ENCODE results near the gene KRTAP10-7.

Gene KRTAP10-7

GRCh38 chr21:44630440-44630839 is 30.0 kb downstream of the KRTAP10-7 start:
- Histone ChIP-seq H3K79me2 (ENCODE audit: insufficient read depth, low read length) (no peaks in the 10 kb centered on the region), H2AFZ (ENCODE audit: low read length) (no peak overlapping the region), H3K4me1 (ENCODE audit: insufficient read depth, low read length, poor library complexity, severe bottlenecking) (no peaks in the 10 kb centered on the region), H3K9ac (ENCODE audit: low read depth, low read length, poor library complexity, severe bottlenecking) (no peak overlapping the region), H3F3A (ENCODE audit: low read depth) (no peaks in the 10 kb centered on the region), H3K36me3 (ENCODE audit: insufficient read depth, low read length) (no peaks in the 10 kb centered on the region), H3K4me3 (ENCODE audit: low read length, poor library complexity, severe bottlenecking) (no peak overlapping the region), H3K9me2 (replicated peaks; ENCODE audit: low read depth, low read length) (no peaks in the 10 kb centered on the region), H3K27me3 (ENCODE audit: insufficient read depth, low read length, poor library complexity, severe bottlenecking) (no peaks in the 10 kb centered on the region), H3K9me3 (ENCODE audit: insufficient read depth, low read depth, low read length) (peaks cover 14% of the 10 kb centered on the region; the same call in 1 of the 2 replicates), H3K4me2 (ENCODE audit: low read depth, low read length, poor library complexity, severe bottlenecking) (no peak overlapping the region), H4K20me1 (ENCODE audit: insufficient read depth, low read length, poor library complexity, severe bottlenecking) (no peaks in the 10 kb centered on the region)
- TF ChIP-seq CTCF (conservative IDR thresholded peaks at IDR 0.05; ENCODE audit: low read length) (no peak), EZH2phosphoT487 (IDR thresholded peaks at IDR 0.05; ENCODE audit: borderline replicate concordance) (no peak)

- Histone ChIP-seq H3K9ac (ENCODE audit: low read depth, low read length, poor library complexity, severe bottlenecking) (no peak overlapping the region), H3F3A (ENCODE audit: low read depth) (no peaks in the 10 kb centered on the region), H3K79me2 (ENCODE audit: insufficient read depth, low read length) (no peaks in the 10 kb centered on the region), H3K9me2 (replicated peaks; ENCODE audit: low read depth, low read length) (no peaks in the 10 kb centered on the region), H4K20me1 (ENCODE audit: insufficient read depth, low read length, poor library complexity, severe bottlenecking) (no peaks in the 10 kb centered on the region), H3K4me3 (ENCODE audit: low read length, poor library complexity, severe bottlenecking) (no peak overlapping the region), H3K9me3 (ENCODE audit: insufficient read depth, low read depth, low read length) (peaks cover 14% of the 10 kb centered on the region; the same call in 1 of the 2 replicates), H3K4me2 (ENCODE audit: low read depth, low read length, poor library complexity, severe bottlenecking) (no peak overlapping the region), H3K27me3 (ENCODE audit: insufficient read depth, low read length, poor library complexity, severe bottlenecking) (no peaks in the 10 kb centered on the region), H3K4me1 (ENCODE audit: insufficient read depth, low read length, poor library complexity, severe bottlenecking) (no peaks in the 10 kb centered on the region), H3K36me3 (ENCODE audit: insufficient read depth, low read length) (no peaks in the 10 kb centered on the region), H2AFZ (ENCODE audit: low read length) (no peak overlapping the region)
- no peak for TF ChIP-seq CTCF (conservative IDR thresholded peaks at IDR 0.05; ENCODE audit: low read length)
- TF ChIP-seq EZH2phosphoT487 (IDR thresholded peaks at IDR 0.05; ENCODE audit: borderline replicate concordance): no peak
Observed at GRCh38 chr21:44632067-44632466, 31.7 kb downstream of the KRTAP10-7 start.

DNA sequence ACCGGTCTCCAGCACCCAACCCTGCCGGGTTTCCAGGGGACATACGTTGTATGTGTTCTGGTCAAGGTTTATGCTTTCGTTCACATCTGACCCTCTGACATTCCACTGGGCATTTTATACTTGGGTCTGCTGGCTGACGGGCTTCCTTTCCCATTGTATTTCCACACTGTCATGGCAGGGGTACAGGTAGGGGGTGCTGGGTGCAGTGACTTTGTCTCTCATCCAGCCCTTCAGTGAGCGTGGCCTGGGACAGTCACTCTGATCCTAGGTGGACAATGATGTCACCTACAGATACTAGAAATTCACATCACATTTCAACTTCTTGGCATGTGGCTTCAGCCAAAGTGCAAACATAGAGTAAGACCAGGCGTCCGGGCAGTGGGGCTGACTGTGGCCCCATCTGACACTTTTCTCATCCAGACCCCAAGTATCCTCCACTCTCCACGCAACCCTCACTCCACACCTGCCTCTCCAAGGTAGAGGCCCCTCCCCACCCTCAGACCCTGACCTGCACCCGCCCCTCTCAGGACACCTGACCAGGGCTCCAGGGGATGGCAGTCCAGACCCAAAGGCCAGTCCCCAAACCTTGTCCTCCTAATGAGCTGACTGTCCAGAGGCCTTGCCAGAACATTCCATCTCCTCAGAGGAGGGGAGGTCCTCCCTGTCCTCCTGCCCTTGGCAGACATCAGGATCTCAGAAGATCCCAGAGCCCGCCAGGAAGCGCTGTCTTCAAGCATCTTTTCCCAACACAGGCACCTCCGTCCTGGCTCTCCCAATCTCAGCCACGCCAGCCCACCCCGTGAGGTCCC is 36.0 kb downstream of the KRTAP10-7 start:
- H3F3A ChIP-seq (ENCODE audit: low read depth): no peaks in the 10 kb centered on the region
- peaks cover 7% of the 10 kb centered on the region; the same call in 1 of the 2 replicates for H3K9me3 ChIP-seq (ENCODE audit: insufficient read depth, low read depth, low read length)
- no peaks in the 10 kb centered on the region for H3K9me2 ChIP-seq (replicated peaks; ENCODE audit: low read depth, low read length)
- TF ChIP-seq EZH2phosphoT487 (IDR thresholded peaks at IDR 0.05; ENCODE audit: borderline replicate concordance) (no peak), CTCF (conservative IDR thresholded peaks at IDR 0.05; ENCODE audit: low read length) (no peak)
- H3K9ac ChIP-seq (ENCODE audit: low read depth, low read length, poor library complexity, severe bottlenecking): no peak overlapping the region
- H3K4me2 ChIP-seq (ENCODE audit: low read depth, low read length, poor library complexity, severe bottlenecking): no peak overlapping the region
- no peaks in the 10 kb centered on the region for H3K36me3 ChIP-seq (ENCODE audit: insufficient read depth, low read length)
- no peak overlapping the region for H2AFZ ChIP-seq (ENCODE audit: low read length)
- no peaks in the 10 kb centered on the region for H3K27me3 ChIP-seq (ENCODE audit: insufficient read depth, low read length, poor library complexity, severe bottlenecking)
- no peak overlapping the region for H3K4me3 ChIP-seq (ENCODE audit: low read length, poor library complexity, severe bottlenecking)
- no peaks in the 10 kb centered on the region for H3K4me1 ChIP-seq (ENCODE audit: insufficient read depth, low read length, poor library complexity, severe bottlenecking)
- no peaks in the 10 kb centered on the region for H3K79me2 ChIP-seq (ENCODE audit: insufficient read depth, low read length)
- H4K20me1 ChIP-seq (ENCODE audit: insufficient read depth, low read length, poor library complexity, severe bottlenecking): no peaks in the 10 kb centered on the region

Data from Loucy (cell line).